NCI-H2107 treated with DMSO at 0.1 percent for 48 hours (cell line): ENCODE data around the gene PIMREG.
"Not testable (repeated sequence)": the region's sequence is repeated elsewhere in the genome, so short reads cannot be mapped to it uniquely, and the experiment has no call there.

Source experiments
- DNase-seq: peaks from one replicate; lab custom pipeline; 2025; ENCODE audit not compliant: unreplicated experiment; lab: John Stamatoyannopoulos, UW

Gene PIMREG

DNA sequence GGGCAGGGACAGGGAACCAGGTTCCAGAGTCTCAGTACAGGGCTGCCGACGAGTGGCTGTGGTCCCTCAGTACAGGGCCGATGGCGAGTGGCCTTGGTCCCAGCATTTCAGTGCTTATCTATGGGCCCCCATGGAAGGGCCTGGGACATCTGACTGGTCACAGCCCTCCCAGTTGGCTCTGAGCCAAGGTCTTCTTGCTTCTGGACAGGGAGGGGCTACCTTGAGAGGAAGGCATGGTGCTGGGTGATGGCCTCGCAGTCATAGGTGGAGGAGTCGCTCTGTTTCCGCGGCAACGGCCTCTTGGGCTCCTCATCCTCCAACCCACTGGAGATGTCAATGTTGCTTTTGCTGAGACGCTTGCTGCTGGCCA, 32.5 kb downstream of the PIMREG start:
- no peak for DNase-seq

DNA sequence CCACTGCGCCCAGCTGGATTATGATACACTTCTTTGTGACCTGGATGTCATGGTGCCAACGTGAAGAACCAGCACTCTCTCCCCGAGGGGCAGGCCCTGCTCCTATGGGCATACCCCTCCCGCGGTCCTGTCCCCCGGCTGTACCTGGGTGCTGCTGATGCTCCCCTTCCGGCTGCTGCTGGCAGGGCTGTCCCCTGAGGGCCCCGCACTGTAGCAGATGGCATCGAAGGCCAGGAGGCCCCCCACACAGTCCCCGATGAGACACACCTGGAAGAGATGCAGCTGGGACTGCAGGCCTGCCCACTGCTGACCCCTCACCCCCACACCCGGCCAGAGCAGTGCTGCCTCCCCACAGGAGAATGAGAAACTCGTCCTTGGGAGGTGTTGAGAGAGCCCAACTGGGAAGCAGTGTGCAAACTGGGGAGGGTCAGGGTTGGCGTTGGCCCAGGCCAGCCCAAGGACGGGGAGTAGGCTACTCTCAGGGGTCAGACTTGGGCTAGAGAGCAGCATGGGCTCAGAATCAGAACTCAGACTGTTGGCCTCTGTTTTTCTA, 33.7 kb downstream of the PIMREG start:
- no peak for DNase-seq

DNA sequence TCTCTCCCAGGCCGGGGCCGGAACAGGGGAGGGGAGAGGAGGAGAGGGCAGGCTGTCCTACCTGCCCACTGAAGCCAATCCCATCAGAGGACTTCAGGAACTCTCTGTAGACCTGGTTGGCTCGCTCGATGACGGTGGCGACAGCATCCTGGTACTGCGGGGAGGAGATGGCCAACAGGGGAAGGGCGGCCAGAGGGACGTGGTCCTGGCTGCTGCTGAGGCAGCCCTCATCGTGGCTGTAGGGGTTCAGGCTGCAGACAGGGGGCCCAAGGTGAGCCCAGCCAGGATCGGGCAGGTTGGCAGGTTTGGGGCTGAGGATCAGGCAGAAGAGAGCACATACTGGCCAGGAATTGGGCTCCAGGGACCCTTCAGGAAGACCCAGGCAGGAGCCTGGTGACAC, 34.2 kb downstream of the PIMREG start:
- DNase-seq, result no peak

DNA sequence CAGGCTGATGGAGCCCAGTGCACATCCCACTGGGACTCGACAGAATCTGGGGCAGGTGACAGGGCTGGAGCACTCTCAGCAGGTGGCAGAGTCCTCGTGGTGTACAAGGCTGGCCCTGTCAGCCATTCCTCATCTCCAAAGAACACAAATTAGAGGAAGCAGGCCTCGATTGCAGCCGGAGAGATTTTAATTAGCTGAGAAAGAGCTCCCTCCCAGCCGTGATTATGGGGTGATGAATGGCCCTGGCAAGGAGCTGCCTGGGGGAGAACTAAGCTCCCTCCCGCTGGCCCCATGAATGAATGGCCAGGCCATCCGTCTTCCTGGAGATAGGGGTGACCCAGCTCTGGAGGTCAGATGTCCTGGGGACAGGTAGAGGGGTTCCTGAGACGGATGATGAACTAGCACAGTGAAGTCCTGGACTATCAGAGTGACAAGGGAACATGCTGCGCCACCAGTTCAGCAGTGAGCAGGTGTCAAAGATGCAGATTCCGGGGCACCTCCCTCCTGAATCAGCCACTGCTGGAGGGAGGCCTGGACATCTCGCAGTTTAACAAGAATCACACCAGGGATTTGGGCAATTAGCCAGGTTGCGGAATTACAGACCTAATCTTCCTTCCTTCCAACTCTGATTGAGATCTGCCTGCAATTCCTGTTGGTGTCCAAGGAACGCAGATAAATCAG, 35.5 kb downstream of the PIMREG start:
- DNase-seq, result no peak

DNA sequence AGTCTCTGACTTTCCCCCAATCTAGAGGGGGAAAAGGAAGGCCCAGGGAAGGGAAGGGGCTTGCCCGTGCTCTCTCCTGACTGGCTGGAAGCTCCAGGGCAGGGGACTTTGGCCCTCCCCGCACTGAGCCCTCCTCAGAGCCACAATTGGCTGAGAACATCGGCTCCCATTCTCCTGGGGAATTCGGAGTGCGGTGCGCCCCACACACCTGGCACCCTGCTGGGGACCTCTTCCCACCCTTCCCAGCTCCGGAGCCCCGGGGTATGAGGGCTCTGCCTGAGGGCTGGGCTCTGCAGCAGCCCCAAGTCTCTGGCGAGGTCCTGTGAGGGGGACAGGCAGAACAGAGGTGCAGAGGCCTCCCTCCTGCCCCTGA, 36.0 kb downstream of the PIMREG start:
- DNase-seq, result no peak

DNA sequence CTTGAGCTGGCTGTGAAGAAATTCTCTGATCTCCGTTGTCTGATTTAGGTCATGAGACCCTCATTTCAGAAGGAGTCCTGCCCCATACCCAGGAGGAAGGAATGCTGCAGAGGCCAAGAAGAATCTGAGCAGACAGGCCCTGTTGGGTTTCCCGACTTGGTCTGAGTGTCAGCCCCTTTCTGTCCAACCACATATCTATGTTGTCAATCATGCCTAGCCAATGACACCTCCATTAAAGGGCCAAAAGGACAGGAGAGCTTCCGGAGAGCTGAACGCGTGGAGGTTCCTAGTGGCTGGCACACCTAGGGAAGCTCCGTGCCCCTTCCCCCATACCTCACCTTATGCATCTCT, 37.8 kb downstream of the PIMREG start:
- DNase-seq, result no peak

DNA sequence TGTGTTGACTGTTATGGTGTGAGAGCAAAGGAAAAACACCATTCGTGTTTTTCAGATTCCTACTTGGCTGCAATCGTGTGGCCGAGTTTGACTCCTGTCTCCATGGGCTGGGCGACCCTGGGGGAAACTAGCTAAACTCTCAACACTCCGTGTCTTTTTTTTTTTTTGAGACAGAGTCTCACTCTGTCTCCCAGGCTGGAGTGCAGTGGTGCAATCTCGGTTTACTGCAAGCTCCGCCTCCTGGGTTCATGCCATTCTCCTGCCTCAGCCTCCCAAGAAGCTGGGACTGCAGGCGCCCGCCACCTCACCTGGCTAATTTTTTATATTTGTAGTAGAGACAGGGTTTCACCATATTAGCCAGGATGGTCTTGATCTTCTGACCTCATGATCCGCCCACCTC, 38.5 kb downstream of the PIMREG start:
- not testable (repeated sequence) for DNase-seq

DNA sequence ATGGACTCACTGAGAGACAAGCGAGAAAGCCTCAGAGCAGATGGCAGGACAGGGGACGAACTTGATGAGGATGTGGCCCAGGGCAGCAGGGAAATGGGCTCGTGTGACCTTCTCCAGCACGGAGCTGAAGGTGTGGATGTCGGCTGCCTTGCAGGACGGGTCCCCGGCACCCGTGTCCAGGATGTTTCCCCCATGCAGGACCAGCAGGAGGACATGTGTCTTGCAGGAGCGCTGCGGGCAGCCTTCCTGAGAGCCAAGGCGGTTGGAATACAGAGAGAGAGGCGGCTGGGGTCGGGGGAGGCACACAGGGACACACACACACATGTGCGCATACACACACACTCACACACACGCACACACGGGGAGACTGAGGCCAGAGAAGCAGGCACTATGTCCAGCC, 39.3 kb downstream of the PIMREG start:
- no peak for DNase-seq

DNA sequence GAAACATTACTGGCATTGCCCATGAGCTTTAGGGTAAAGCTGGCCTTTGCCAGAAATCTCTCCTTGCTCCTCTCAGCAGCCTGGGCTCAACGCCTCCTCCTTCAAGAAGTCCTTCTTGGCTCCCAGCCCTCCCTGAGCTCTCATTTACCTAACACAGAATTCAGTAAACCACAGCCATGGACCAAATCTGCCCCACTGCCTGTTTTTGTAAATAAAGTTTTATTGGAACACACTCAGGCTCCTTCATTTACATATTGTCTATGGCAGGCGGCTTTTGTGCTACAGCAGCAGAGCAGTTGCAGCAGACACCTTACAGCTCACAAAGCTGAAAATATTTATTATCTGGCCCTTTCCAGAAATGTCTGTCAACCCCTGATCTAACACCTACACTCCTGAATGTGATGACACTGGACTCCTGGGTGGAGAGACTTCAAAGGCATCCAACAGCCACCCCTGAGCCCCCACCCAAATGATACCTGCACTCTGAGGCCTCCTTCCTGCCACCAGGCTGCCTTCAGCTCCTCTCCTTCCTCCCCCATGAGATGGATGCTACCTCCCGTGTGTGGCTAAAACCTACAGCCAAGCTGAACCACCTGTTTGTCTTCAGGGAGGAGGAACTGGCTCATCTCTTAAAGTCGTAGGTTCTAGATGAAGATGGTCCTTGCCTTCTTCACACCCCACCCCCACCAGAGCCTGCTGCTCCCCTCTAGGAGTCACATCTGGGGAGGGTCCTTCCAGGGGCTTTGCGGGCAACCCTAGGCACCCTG, 41.6 kb downstream of the PIMREG start:
- DNase-seq, result no peak

DNA sequence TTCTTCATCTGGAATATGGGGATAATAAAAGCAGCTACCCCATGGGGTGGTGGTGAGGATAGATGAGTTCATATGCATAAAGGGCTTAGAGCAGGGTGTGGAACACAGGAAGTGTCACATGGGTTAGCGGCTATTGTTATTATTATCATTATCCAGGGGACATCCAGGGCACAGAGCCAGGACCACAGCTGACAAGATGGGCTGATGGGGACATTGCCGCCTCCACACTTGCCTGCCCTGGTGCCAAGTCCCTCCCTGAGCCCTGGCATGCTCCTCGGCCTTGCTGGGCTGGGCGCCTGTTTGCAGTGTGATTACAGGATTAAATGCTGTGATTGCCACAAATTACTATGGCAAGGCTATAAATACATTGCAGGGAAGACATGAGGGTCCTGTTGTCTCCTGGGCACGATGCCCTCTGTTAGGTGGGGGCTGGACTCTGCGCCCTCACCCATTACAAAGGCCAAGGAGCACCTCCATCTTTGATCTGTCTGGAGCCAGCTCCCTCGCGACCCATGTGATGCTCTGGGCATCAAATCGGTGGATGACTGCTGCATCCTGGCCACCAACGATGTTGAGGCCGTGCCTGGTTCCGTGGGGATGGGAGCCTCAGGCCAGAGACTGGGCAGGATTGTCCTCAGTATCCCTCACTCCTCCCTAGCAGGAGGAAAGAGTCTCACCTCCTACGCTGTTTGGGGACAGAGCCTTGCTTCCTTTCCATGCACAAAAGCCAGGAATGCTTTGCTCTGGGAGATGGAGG, 43.2 kb downstream of the PIMREG start:
- DNase-seq, result no peak

DNA sequence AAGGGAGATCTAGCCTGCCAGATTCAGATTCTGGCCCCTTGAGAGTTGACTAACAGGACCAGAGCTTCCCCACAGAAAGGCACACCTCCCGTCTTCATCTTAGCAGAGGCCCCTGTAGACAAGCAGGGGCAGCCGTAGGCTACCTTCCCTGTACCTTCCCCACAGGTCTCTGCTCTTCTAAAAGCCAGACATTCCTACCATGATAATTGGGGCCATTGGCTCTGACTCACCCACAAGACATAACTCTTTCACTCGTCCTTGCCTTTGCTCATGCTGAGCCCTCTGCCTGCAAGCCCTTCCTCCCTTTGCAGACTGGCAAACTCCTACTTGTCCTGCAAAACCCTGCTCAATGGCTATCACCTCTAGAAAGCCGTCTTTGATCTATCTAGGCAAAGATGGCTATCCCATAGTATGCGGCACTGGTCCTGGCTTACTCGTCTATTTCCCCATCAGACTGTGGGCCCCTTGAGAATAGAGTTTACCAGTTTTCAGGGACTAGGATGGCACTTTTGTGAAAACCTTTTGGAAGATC, 43.8 kb downstream of the PIMREG start:
- no peak for DNase-seq

DNA sequence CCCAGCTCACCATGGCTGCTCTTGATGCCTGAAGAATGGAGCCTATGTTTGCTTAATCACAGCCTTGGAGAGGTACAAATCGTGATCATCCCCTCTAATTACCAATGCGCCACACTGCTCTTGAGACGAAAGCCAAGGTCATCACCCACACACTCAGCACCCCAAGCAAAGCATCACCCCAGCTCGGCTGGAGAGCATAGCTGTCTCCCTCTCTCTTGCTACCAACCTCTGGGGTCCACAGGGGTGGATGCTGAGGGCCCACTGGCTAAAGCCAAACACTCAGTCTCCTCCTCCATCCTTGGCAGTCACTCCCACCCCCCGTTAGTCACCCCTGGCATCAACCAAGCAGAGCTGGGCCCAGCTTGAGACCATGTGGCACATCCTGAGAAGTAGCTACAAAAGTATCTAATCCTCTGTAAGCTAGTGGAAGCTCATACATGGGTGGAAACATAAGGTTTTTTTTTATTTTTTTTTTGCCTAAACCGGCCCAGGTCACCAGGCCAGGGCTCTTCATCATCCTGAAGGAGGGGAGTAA, 44.8 kb downstream of the PIMREG start:
- DNase-seq, result no peak

DNA sequence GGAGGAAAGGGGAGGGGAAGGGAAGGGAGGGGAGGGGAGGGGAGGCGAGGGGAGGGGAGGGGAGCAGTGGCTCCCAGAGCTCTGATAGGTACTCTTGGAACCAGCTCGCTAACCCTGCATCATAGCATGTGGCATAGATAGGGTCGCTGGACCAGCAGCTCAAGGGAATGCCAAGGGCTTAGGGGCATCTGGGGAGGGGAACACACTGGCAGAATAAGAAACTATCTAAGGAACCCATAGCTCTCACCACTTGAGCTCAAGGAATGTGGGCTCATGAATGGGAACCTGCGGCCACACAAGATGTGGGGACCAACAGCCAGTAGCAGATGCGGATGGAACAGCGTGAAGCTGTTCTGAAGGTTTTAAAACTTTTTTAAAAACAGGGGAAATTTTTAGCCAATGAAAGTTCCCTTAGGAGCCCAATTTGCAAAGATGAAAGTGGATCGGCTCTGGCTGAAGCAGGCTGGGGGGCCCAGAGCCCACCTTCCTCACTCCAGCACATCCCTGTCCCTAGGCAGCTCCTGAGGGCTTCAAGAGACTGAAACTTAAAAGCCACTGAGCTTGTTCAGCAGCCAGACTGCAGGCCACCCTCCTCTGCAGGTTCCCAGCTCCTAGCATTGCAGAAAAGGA, 46.9 kb downstream of the PIMREG start:
- no peak for DNase-seq

DNA sequence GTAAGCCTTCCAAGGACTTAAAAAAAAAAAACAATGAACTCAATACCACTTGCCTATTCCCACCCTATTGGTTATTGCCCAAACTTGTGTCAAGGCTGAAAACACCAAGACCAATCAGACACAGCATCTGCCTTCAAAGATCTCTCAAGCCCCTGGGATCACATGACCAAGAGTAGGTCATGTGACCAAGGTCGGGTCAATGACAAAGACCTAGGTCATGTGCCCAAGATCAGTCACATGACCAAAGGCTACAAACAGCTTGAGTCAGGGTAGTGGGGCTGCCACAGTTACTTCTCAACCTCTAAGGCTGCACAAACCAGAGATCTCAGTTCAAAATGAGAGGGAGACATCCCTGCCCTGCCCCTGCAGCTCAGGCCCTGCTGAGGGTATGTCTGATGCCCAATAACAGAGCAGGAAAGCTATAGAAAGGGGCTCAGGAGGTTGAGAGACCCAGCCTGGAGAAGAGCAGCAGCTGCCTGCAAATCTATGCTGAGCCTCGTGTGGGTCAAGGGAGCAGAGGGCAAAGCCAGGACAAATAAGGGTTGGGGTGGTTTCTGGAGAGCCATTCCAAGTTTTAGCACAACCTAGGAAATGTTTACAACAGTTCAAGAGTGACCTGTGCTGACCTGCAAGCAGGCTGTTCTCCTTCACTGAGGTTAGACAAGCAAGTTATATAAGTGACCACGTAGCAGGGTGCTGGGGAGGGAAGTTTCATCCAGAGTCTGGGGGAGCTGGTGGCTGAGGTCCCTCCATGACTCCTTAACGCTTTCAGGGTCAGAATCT, 48.8 kb downstream of the PIMREG start:
- no peak for DNase-seq

DNA sequence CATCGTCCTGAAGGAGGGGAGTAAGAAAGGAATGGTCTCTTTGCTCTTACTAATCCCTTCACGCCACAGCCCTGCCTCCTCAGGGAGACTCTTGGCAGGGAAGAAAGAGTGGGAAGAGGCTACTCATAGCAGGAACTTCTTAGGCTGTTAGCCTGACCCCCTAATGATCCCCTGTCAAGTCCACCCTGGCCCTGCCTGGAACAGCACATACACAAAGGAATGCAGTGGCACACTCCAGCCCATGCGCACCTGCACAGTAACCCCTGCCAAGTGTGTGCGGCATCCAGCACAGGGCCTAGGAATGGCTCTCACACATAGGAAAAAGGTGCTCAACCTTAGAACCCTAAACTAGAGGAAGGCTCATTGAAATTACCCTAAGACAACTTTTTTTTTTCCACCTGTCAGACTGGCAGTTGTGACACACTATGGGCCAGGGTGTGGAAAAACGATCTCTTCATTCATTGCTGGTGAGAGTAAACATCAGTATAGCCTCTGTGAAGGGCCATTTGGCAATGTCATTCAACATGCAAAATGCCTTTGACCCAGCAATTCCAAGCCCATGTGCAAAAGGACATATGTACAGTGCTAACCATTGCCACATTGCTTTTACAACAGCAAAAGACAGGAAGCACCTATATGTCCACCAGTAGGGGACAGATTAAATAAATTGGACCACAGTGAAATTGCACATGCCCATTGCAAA, 50.1 kb downstream of the PIMREG start:
- no peak for DNase-seq

DNA sequence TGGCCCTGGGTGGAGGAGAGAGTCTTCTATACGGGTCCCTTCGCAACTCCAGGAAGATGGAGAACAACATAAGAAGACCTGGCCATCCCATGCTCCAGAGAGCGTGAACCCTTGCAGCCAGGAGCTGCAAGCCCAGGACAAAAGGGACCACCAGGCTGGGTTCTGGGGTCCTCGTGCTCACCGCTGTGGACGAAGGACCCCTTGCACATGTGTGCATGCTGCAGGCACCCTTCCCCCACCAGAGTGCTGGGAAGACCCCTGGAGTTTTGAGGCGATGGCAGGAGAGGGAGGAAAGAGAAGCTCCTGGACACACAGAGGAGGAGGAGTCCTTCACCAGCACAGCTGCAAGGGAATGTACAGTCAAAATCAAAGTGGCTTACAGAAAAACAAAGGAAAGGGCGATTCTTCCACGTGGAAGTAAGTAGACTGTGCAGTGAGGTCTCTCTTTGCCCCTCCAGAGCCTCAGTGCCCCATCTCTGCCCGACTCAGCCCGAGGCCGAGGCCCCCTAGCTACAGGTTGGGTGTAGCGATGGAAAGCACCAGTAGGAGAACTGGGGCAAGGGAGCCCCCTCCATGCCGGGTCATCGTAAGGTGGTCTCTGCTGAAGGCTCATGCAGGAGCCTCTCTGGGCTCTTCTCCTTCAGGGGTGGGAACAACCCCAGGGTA, 51.3 kb downstream of the PIMREG start:
- DNase-seq, result no peak

DNA sequence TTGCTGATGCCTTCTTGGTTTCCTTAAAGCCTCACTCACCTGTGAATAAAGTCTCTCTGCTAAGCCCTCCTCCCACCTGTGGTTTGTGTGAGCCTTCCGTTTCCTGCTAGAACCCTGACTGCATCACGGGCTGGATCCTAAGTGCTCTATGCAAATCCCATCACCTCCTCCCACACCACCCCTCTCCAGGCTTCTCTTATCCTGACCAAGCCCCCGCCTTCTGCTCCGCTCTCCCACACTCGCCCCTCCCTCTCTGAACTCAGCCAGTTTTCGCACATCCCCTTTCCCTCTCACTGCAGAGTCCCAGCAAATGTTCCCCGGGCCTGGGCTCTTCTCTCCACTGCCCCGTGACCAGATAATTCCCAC, 51.8 kb downstream of the PIMREG start:
- DNase-seq, result peak; percentile 25

DNA sequence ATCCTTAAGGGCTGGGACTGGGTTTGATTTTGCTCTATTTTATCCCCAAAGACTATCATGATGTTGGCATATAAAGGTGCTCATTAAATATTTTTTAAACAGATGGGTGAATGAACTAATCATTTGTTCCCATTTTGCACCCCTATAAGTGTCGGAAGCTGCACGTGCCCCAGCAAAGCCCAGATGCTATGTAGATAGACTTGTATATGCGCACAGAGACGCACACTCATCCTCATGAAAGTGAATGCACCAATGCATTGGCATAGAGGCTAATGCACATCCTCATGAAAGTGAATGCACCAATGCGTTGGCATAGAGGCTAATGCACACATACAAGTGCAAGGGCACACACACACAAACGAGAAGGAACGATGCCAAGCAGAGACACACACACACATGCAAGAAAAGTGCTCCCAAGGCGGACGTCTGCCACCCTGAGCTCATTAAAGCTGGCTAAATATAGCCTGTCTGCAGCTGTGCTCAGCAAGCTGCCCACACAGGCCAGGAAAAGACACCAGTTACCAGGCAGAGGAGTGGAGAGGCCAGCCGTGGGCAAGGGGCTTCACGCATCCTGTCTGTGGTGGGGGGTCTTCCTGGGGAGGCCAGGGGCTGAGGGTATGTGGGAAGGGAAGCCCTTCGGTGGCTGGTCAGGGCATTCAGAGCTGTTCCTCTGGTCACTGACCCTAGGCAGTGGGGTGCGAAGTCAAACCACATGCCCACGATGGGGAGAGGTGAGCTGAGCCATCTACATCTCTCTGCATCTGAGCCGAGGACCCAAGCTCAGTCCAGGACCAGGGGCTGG, 52.6 kb downstream of the PIMREG start:
- no peak for DNase-seq
